Sigmoid colon (tissue), 7 donors: ENCODE results near the gene CASP7. TPM values are rescaled to one million over a fixed set of nuclear protein-coding genes. Genes with fewer than 3 reads are reported as not detected.

Experiments
- DNase-seq: peaks from one replicate; pipeline ENCODE4 v3.0.0-alpha.2; 2019
- H3K27ac ChIP-seq, 4 donors: fragments of 200-600 bp; sonication (generic); one replicate each; pipeline ENCODE4 v1.5.1; 2016 to 2019; ENCODE audit warnings: mild to moderate bottlenecking in 1 of 4
- H3K27me3 ChIP-seq, 3 donors: fragments of 200-600 bp; sonication (generic); one replicate each; pipeline ENCODE4 v1.5.1; 2019; ENCODE audit warnings: mild to moderate bottlenecking in 1 of 3
- H3K36me3 ChIP-seq, 4 donors: fragments of 200-600 bp; sonication (generic); one replicate each; pipeline ENCODE4 v1.5.1; 2016 to 2019
- H3K4me1 ChIP-seq, 4 donors: fragments of 200-600 bp; sonication (generic); one replicate each; pipeline ENCODE4 v1.5.1; 2017 to 2019
- H3K4me3 ChIP-seq, 4 donors: fragments of 200-600 bp; sonication (generic); one replicate each; pipeline ENCODE4 v1.5.1; 2017 to 2019; ENCODE audit warnings: mild to moderate bottlenecking in 2 of 4, moderate library complexity in 1 of 4
- H3K9me3 ChIP-seq, 4 donors: fragments of 200-600 bp in 3 of 4; sonication (generic) in 3 of 4; one replicate each; pipeline versions ENCODE4 v1.5.1 to v1.6.1; 2013 to 2019
- CTCF ChIP-seq, 4 experiments: fragments of 450-650 bp in 3 of 4; fragments of 200-600 bp in 1 of 4; IDR thresholded peaks; one replicate each; pipeline ENCODE4 v1.5.1; 2016 to 2019; ENCODE audit warnings: antibody characterized with exemption in 4 of 4, mild to moderate bottlenecking in 3 of 4, moderate library complexity in 2 of 4
- EP300 ChIP-seq, 4 donors: sonication (generic); formaldehyde crosslinking; IDR thresholded peaks; one replicate each; pipeline ENCODE4 v1.6.1; 2017; ENCODE audit warnings: antibody characterized with exemption in 4 of 4
- POLR2A ChIP-seq, 2 donors: fragments of 450-650 bp; IDR thresholded peaks; one replicate each; pipeline ENCODE4 v1.6.1; 2016; ENCODE audit warnings: antibody characterized with exemption in 2 of 2, mild to moderate bottlenecking in 2 of 2, moderate library complexity in 2 of 2
- POLR2AphosphoS5 ChIP-seq, 4 donors: sonication (generic); formaldehyde crosslinking; IDR thresholded peaks; one replicate each; pipeline ENCODE4 v1.6.1; 2017; ENCODE audit warnings: antibody characterized with exemption in 4 of 4
- WGBS, 2 donors: extraction: QIAGEN DNeasy Blood & Tissue Kit; methylation state at CpG; one replicate each; pipeline ENCODE4 v1.1.7; 2013; 5-methylcytosine and 5-hydroxymethylcytosine counted together
- intact Hi-C: fragments of 100-400 bp; cut with DNase I; formaldehyde crosslinking; loops from one replicate; pipeline ENCODE4 v1.15.1; 2023
- polyA plus RNA-seq, 3 donors: library from polyadenylated mRNA; stranded (reverse); fragments of 200-250 nt; gene quantifications; one replicate each; pipeline ENCODE4 v1.2.3, GENCODE V29; 2013
- total RNA-seq, 4 donors: library from RNA; depleted of rRNA; stranded (reverse); fragments of >200 nt; gene quantifications; one replicate each; pipeline ENCODE4 v1.1.0, GENCODE V29; 2016
- donor health status: healthy with polysubstance abuse.
- donor health status: Bipolar disorder and iron deficiency.
- donor health status: healthy.

Gene CASP7
- total and polyA plus RNA-seq, 7 donors, result 11.4 to 338 (median 17.8) TPM

DNA sequence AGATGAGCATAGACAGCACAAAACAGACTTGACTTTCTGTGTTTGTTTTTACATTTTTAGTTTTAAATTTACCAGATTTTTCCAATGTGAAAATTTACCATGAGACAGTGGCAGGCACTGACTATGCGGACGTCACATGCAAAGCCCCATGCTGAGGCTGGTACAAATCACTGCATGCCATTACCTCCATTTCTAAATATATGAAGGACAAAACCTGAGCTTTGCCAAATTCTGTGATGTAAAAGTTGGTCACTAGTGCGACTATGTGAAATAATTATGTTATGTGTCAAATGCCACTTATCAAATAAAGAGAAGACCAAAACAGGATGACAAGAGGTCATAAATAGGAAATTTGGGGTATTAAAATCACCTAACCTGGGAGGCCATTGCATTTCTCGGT lies 38.0 kb upstream of the CASP7 start:
- H3K27ac ChIP-seq, result no peak overlapping the region
- no peak for DNase-seq
- no peaks in the 10 kb centered on the region for H3K27me3 ChIP-seq
- H3K36me3 ChIP-seq, result no peaks in the 10 kb centered on the region
- TF ChIP-seq POLR2A (IDR thresholded peaks at IDR 0.05), result no peak
- TF ChIP-seq POLR2AphosphoS5 (IDR thresholded peaks at IDR 0.05), result no peak
- TF ChIP-seq CTCF (IDR thresholded peaks at IDR 0.05), result no peak
- TF ChIP-seq EP300 (IDR thresholded peaks at IDR 0.05), result no peak
- H3K4me1 ChIP-seq, result peaks cover 0 to 4% (median 0%) of the 10 kb centered on the region in 4 donors
- H3K9me3 ChIP-seq, result no peaks in the 10 kb centered on the region
- intact Hi-C loops, result no loop called here
- H3K4me3 ChIP-seq, result no peak overlapping the region
- 83 to 84% methylated on average over 4 of the region's 4 CpGs for WGBS, 2 donors

DNA sequence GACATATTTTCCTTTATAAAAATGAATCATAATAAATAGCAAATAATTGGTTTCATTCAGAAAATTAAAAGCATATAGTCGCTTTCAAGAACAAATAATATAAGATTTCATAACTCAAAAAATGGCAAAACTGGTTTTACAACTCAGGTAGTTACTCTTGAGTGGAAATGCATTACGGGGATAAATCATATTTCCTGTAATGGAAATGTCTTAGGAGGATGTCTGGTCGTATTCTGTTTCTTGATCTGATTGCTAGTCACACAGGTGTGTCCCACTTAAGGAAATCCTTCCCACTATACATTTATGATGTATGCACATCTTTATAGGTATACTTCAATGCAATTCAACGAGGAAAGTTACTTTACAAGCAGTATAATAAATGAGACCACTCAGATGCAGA lies 36.5 kb upstream of the CASP7 start:
- no peak for TF ChIP-seq EP300 (IDR thresholded peaks at IDR 0.05)
- no peak for TF ChIP-seq POLR2A (IDR thresholded peaks at IDR 0.05)
- TF ChIP-seq POLR2AphosphoS5 (IDR thresholded peaks at IDR 0.05), result no peak
- no peak for TF ChIP-seq CTCF (IDR thresholded peaks at IDR 0.05)
- Histone ChIP-seq H3K4me1 (peaks cover 0 to 4% (median 0%) of the 10 kb centered on the region in 4 donors), H3K36me3 (no peaks in the 10 kb centered on the region), H3K4me3 (no peak overlapping the region), H3K9me3 (no peaks in the 10 kb centered on the region), H3K27ac (no peak overlapping the region), H3K27me3 (no peaks in the 10 kb centered on the region)
- intact Hi-C loops, result no loop called here
- no peak for DNase-seq
- WGBS, 2 donors, result 14 to 66% methylated on average over 4 of the region's 4 CpGs

GRCh38 chr10:113644185-113645120 lies 35.3 kb upstream of the CASP7 start:
- no peak overlapping the region for H3K27ac ChIP-seq
- no peaks in the 10 kb centered on the region for H3K9me3 ChIP-seq
- H3K27me3 ChIP-seq, result peaks cover 0 to 3% (median 0%) of the 10 kb centered on the region in 3 donors
- no peak overlapping the region for H3K4me3 ChIP-seq
- DNase-seq, result no peak
- intact Hi-C loops, result no loop called here
- peaks cover 0 to 4% (median 0%) of the 10 kb centered on the region in 4 donors for H3K4me1 ChIP-seq
- 14 to 40% methylated on average over 7 of the region's 7 CpGs for WGBS, 2 donors
- no peaks in the 10 kb centered on the region for H3K36me3 ChIP-seq
- TF ChIP-seq CTCF (IDR thresholded peaks at IDR 0.05), result no peak
- no peak for TF ChIP-seq EP300 (IDR thresholded peaks at IDR 0.05)

DNA sequence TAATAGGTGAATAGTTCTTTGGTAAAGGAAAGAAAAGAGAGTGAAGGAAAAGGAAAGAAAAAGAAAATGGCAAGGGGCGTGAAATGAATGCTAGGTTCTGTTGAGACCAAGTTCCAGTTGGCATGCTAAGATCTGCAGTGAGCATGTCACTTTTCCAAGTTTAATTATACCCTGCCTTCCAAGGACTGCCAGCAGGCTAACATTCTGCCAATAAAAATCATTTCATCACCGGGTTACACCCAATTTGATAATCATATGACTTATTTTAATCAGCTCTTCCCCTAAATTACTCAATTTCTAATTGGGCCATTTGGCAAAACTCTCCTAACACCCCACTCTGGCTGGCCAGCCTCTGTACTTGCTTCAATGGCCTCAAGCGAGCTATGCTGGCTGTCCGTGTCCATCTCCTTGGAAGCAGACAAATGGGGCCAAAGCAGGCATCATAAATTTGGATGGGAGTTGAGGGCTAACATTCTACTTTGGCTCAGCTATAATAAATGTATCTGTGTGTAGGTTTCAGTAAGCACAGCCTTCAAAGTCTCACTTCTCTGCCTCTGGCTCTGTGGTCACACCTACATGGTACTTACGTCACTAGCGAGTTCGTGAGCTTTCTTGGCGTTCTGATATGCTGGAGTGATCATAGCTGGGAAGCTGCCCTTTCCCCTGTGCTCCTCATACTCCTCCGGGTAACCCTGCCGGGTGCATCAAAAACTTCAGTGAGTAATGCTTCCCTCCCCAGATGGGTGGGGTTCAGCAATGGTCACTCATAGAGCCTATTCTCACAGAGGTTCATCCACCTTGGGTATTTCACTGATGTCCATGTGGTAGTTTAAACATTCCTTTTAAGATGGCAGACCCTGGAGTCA lies 33.1 kb upstream of the CASP7 start:
- peaks cover 0 to 4% (median 0%) of the 10 kb centered on the region in 4 donors for H3K4me1 ChIP-seq
- TF ChIP-seq POLR2A (IDR thresholded peaks at IDR 0.05), result no peak
- no peak for TF ChIP-seq CTCF (IDR thresholded peaks at IDR 0.05)
- no peak for TF ChIP-seq POLR2AphosphoS5 (IDR thresholded peaks at IDR 0.05)
- TF ChIP-seq EP300 (IDR thresholded peaks at IDR 0.05), result no peak
- H3K27ac ChIP-seq, result no peak overlapping the region

More for the DNA sequence above, 33.1 kb upstream of the CASP7 start:
- WGBS, 2 donors, result 85 to 86% methylated on average over 10 of the region's 10 CpGs
- Histone ChIP-seq H3K27me3 (peaks cover 0 to 3% (median 0%) of the 10 kb centered on the region in 3 donors), H3K9me3 (no peaks in the 10 kb centered on the region), H3K36me3 (no peaks in the 10 kb centered on the region), H3K4me3 (no peak overlapping the region)
- no peak for DNase-seq
- intact Hi-C loops, result no loop called here
